ENCODE data around the gene KIAA1217. TPM values are rescaled to one million over a fixed set of nuclear protein-coding genes. Genes with fewer than 3 reads are reported as not detected.
A peak's percentile ranks its signal among the peaks of the same experiment; 100 is the strongest.

Gene KIAA1217
- polyA plus RNA-seq, 1 of the 3 experiments (the other 2 are of a cell fraction), result 7.2 TPM

DNA sequence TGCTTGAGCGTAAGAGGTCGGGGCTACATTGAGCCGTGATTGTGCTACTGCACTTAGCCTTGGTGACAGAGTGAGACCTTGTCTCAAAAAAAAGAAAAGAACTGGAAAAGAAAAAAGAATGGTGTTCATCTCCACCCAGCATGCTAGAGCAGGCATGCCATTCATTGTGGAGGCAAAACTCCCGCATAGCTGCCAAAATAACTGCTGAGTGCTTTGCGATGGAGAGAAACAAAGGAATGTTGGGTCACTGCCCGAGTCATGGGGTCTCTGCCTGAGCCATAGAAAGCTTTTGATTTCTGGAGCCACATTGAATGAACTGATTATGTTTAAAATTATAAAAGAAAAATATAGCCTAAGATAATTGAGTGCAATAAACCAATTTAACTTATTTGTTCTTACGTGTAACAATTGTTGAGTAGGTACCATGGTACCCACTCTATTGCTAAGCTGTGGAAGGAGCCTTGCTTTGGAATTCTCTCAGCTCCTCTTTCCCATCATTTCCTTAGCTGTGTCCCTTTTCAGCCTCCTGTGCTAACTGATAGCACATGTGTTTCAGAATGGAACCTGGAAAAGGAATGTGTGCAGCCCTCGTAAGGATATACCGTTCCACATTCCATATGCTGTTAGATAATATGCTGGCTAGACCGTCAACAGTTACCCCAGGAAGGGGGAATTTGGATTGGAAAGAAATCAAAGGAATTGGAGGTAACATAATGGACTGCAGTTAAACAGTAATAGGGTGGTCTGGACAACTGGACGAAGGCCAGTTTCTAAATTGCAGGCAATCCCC lies 99.0 kb downstream of the KIAA1217 start:
- H3K79me2 ChIP-seq (ENCODE audit: insufficient read depth), result no peaks in the 10 kb centered on the region
- H4K20me1 ChIP-seq (ENCODE audit: insufficient read depth), result no peaks in the 10 kb centered on the region
- no peak overlapping the region for H2AFZ ChIP-seq (ENCODE audit: low read depth)
- CTCF ChIA-PET, result interaction anchor here (0.9 to 1.4 kb wide), 5 partner anchors 11 to 18 kb away, joined by 3 to 5 read pairs (median 3); no protein-coding TSS in a partner anchor
- H3K4me2 ChIP-seq, result no peak overlapping the region
- no peak overlapping the region for H3K4me3 ChIP-seq (ENCODE audit: low read depth in 2 of 2, low read length in 1 of 2)
- H3K4me1 ChIP-seq (ENCODE audit: control insufficient read depth in 1 of 2, insufficient read depth in 2 of 2, low read depth in 1 of 2, low read length in 1 of 2), result peaks cover 4 to 11% of the 10 kb centered on the region in 2 experiments; a peak in 2 of 4 replicates
- H3K9me2 ChIP-seq, result no peaks in the 10 kb centered on the region
- DNase-seq, result no peak
- TF ChIP-seq, protein P1, sequence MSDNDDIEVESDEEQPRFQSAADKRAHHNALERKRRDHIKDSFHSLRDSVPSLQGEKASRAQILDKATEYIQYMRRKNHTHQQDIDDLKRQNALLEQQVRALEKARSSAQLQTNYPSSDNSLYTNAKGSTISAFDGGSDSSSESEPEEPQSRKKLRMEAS (IDR thresholded peaks at IDR 0.05; ENCODE audit: low read depth), result 0 out of 2 replicates have a peak, but pooled peaks have one; percentile 10
- no peak for TF ChIP-seq POLR2AphosphoS5 (IDR thresholded peaks at IDR 0.05; ENCODE audit: low read depth, low read length)
- TF ChIP-seq MXI1 (IDR thresholded peaks at IDR 0.05; ENCODE audit: low read depth, low read length), result no peak
- TF ChIP-seq NRF1 (IDR thresholded peaks at IDR 0.05; ENCODE audit: low read depth, low read length), result no peak
- no peak for TF ChIP-seq TAF1 (IDR thresholded peaks at IDR 0.05; ENCODE audit: borderline replicate concordance, low read depth, low read length)
- TF ChIP-seq TCF12 (IDR thresholded peaks at IDR 0.05), result peak; percentile 59
- TF ChIP-seq, protein P2, sequence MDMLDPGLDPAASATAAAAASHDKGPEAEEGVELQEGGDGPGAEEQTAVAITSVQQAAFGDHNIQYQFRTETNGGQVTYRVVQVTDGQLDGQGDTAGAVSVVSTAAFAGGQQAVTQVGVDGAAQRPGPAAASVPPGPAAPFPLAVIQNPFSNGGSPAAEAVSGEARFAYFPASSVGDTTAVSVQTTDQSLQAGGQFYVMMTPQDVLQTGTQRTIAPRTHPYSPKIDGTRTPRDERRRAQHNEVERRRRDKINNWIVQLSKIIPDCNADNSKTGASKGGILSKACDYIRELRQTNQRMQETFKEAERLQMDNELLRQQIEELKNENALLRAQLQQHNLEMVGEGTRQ (IDR thresholded peaks at IDR 0.05; ENCODE audit: borderline replicate concordance, low read depth, low read length), result no peak
- no peak for TF ChIP-seq ELF1 (IDR thresholded peaks at IDR 0.05)
- H3K9me3 ChIP-seq, result no peaks in the 10 kb centered on the region
- H3K9ac ChIP-seq, result no peak overlapping the region
- H3K27me3 ChIP-seq (ENCODE audit: insufficient read depth), result no peaks in the 10 kb centered on the region
- H3F3A ChIP-seq (replicated peaks; ENCODE audit: insufficient read depth), result no peaks in the 10 kb centered on the region
- H3K36me3 ChIP-seq (replicated peaks in 1 of 2; ENCODE audit: control insufficient read depth in 1 of 2, insufficient read depth in 2 of 2, low read length in 1 of 2), result no peaks in the 10 kb centered on the region
- H3K27ac ChIP-seq (ENCODE audit: low read depth in 2 of 2, low read length in 1 of 2), result peak overlapping the region in 1 of 2 experiments; percentile 54; a peak in 1 of 4 replicates
- WGBS (ENCODE audit: low lambda C conversion rate), result 71% methylated on average over 11 of the region's 11 CpGs
- POLR2A ChIA-PET, result no interaction called here

DNA sequence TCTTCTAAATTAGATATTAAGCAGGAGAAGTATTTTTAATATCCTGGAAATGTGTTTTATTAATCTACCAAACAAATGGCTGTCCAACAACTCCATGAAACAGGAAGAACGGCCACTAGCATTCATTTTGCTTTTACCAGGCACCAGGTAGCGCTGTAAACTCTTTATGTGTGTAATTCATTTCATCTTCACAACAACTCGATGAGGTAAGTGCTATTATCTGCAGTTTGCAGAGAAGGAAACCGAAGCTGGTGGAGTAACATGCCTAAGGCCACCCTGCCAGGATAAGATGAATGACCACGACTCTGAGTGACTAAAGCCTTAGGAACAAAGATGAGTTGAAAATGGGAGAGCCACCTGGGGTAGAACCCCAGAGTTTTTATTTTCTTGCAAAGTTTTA lies 101.2 kb downstream of the KIAA1217 start:
- POLR2A ChIA-PET, result no interaction called here
- Histone ChIP-seq H3K4me3 (ENCODE audit: low read depth in 2 of 2, low read length in 1 of 2) (no peak overlapping the region), H3K27me3 (ENCODE audit: insufficient read depth) (no peaks in the 10 kb centered on the region), H2AFZ (ENCODE audit: low read depth) (no peak overlapping the region), H3K4me1 (ENCODE audit: control insufficient read depth in 1 of 2, insufficient read depth in 2 of 2, low read depth in 1 of 2, low read length in 1 of 2) (peaks cover 4 to 11% of the 10 kb centered on the region in 2 experiments; a peak in 2 of 4 replicates), H3K79me2 (ENCODE audit: insufficient read depth) (no peaks in the 10 kb centered on the region), H3K9me2 (no peaks in the 10 kb centered on the region), H3K9me3 (no peaks in the 10 kb centered on the region), H3F3A (replicated peaks; ENCODE audit: insufficient read depth) (no peaks in the 10 kb centered on the region), H4K20me1 (ENCODE audit: insufficient read depth) (no peaks in the 10 kb centered on the region), H3K4me2 (no peak overlapping the region), H3K27ac (ENCODE audit: low read depth in 2 of 2, low read length in 1 of 2) (no peak overlapping the region), H3K9ac (no peak overlapping the region), H3K36me3 (replicated peaks in 1 of 2; ENCODE audit: control insufficient read depth in 1 of 2, insufficient read depth in 2 of 2, low read length in 1 of 2) (no peaks in the 10 kb centered on the region)
- 69% methylated on average over 5 of the region's 5 CpGs for WGBS (ENCODE audit: low lambda C conversion rate)
- CTCF ChIA-PET, result no interaction called here
- TF ChIP-seq TEAD4 (IDR thresholded peaks at IDR 0.05; ENCODE audit: borderline replicate concordance, insufficient read depth) (no peak), GATA2 (CRISPR knock-in tag; IDR thresholded peaks at IDR 0.05) (no peak), EP300 (IDR thresholded peaks at IDR 0.05; ENCODE audit: borderline replicate concordance in 1 of 2, low read depth in 1 of 2, low read length in 1 of 2) (no peak), TAF1 (IDR thresholded peaks at IDR 0.05; ENCODE audit: borderline replicate concordance, low read depth, low read length) (no peak), TCF12 (IDR thresholded peaks at IDR 0.05) (peak; percentile 15; the same call in 1 of the 2 replicates), RCOR1 (IDR thresholded peaks at IDR 0.05; ENCODE audit: low read length) (no peak), YY1 (IDR thresholded peaks at IDR 0.05; ENCODE audit: low read depth) (no peak), MXI1 (IDR thresholded peaks at IDR 0.05; ENCODE audit: low read depth, low read length) (no peak), SIN3A (IDR thresholded peaks at IDR 0.05; ENCODE audit: borderline replicate concordance, low read depth, low read length) (no peak), MEF2A (IDR thresholded peaks at IDR 0.05; ENCODE audit: borderline replicate concordance, low read depth) (no peak), POLR2AphosphoS5 (IDR thresholded peaks at IDR 0.05; ENCODE audit: low read depth, low read length) (no peak)
- TF ChIP-seq, protein P3, sequence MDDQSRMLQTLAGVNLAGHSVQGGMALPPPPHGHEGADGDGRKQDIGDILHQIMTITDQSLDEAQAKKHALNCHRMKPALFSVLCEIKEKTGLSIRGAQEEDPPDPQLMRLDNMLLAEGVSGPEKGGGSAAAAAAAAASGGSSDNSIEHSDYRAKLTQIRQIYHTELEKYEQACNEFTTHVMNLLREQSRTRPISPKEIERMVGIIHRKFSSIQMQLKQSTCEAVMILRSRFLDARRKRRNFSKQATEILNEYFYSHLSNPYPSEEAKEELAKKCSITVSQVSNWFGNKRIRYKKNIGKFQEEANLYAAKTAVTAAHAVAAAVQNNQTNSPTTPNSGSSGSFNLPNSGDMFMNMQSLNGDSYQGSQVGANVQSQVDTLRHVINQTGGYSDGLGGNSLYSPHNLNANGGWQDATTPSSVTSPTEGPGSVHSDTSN (IDR thresholded peaks at IDR 0.05), result peak; percentile 30; the same call in 1 of the 2 replicates
- TF ChIP-seq, protein P4, sequence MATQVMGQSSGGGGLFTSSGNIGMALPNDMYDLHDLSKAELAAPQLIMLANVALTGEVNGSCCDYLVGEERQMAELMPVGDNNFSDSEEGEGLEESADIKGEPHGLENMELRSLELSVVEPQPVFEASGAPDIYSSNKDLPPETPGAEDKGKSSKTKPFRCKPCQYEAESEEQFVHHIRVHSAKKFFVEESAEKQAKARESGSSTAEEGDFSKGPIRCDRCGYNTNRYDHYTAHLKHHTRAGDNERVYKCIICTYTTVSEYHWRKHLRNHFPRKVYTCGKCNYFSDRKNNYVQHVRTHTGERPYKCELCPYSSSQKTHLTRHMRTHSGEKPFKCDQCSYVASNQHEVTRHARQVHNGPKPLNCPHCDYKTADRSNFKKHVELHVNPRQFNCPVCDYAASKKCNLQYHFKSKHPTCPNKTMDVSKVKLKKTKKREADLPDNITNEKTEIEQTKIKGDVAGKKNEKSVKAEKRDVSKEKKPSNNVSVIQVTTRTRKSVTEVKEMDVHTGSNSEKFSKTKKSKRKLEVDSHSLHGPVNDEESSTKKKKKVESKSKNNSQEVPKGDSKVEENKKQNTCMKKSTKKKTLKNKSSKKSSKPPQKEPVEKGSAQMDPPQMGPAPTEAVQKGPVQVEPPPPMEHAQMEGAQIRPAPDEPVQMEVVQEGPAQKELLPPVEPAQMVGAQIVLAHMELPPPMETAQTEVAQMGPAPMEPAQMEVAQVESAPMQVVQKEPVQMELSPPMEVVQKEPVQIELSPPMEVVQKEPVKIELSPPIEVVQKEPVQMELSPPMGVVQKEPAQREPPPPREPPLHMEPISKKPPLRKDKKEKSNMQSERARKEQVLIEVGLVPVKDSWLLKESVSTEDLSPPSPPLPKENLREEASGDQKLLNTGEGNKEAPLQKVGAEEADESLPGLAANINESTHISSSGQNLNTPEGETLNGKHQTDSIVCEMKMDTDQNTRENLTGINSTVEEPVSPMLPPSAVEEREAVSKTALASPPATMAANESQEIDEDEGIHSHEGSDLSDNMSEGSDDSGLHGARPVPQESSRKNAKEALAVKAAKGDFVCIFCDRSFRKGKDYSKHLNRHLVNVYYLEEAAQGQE (IDR thresholded peaks at IDR 0.05; ENCODE audit: low read depth, low read length), result no peak
- DNase-seq, result no peak
